ENCODE data around the gene C1QA.

Gene C1QA

GRCh38 chr1:22612671-22613571 lies 23.5 kb upstream of the C1QA start:
- DNase-seq (ENCODE audit: low spot score) (no peak), FAIRE-seq (no peak)

GRCh38 chr1:22613572-22613918 lies 22.9 kb upstream of the C1QA start:
- no peak for FAIRE-seq
- DNase-seq (ENCODE audit: low spot score): no peak

- DNase-seq (ENCODE audit: low spot score): no peak
- FAIRE-seq: no peak
Measured at GRCh38 chr1:22613951-22614350, 22.5 kb upstream of the C1QA start.

GRCh38 chr1:22615886-22616285 lies 20.5 kb upstream of the C1QA start:
- DNase-seq (ENCODE audit: low spot score) (no peak), FAIRE-seq (no peak)

- DNase-seq (ENCODE audit: low spot score) (no peak), FAIRE-seq (no peak)
Measured at GRCh38 chr1:22616571-22616970, 19.9 kb upstream of the C1QA start.

GRCh38 chr1:22618056-22618455 lies 18.4 kb upstream of the C1QA start:
- no peak for FAIRE-seq
- DNase-seq (ENCODE audit: low spot score): no peak

GRCh38 chr1:22619252-22619651 lies 17.2 kb upstream of the C1QA start:
- FAIRE-seq (no peak), DNase-seq (ENCODE audit: low spot score) (no peak)

GRCh38 chr1:22619798-22620197 lies 16.6 kb upstream of the C1QA start:
- DNase-seq (ENCODE audit: low spot score) (no peak), FAIRE-seq (no peak)

GRCh38 chr1:22621761-22622160 lies 14.7 kb upstream of the C1QA start:
- FAIRE-seq (no peak), DNase-seq (ENCODE audit: low spot score) (no peak)

- no peak for FAIRE-seq
- DNase-seq (ENCODE audit: low spot score): peak; percentile 40
Measured at GRCh38 chr1:22625262-22625925, 11.0 kb upstream of the C1QA start.

GRCh38 chr1:22626237-22627157 lies 9.9 kb upstream of the C1QA start:
- FAIRE-seq (no peak), DNase-seq (ENCODE audit: low spot score) (no peak)

- FAIRE-seq (no peak), DNase-seq (ENCODE audit: low spot score) (no peak)
Measured at GRCh38 chr1:22627331-22627730, 9.1 kb upstream of the C1QA start.

- no peak for FAIRE-seq
- DNase-seq (ENCODE audit: low spot score): no peak
Measured at GRCh38 chr1:22628698-22629444, 7.6 kb upstream of the C1QA start.

- no peak for FAIRE-seq
- no peak for DNase-seq (ENCODE audit: low spot score)
Measured at GRCh38 chr1:22629886-22630285, 6.5 kb upstream of the C1QA start.

- DNase-seq (ENCODE audit: low spot score) (no peak), FAIRE-seq (peak; percentile 50)
Measured at GRCh38 chr1:22633697-22634463, 2.5 kb upstream of the C1QA start.

- DNase-seq (ENCODE audit: low spot score) (no peak), FAIRE-seq (no peak)
Measured at GRCh38 chr1:22635436-22635835, 992 bp upstream of the C1QA start.

GRCh38 chr1:22636927-22637326 lies 499 bp downstream of the C1QA start:
- DNase-seq (ENCODE audit: low spot score) (no peak), FAIRE-seq (no peak)

GRCh38 chr1:22637907-22638445 lies 1.5 kb downstream of the C1QA start:
- DNase-seq (ENCODE audit: low spot score) (no peak), FAIRE-seq (no peak)

- DNase-seq (ENCODE audit: low spot score): no peak
- FAIRE-seq: no peak
Measured at GRCh38 chr1:22638476-22639234, 2.2 kb downstream of the C1QA start.

Measured in urothelium cell line (cell line).